ENCODE measurements around the gene GAS2L1.
"Not testable (repeated sequence)": the region's sequence is repeated elsewhere in the genome, so short reads cannot be mapped to it uniquely, and the experiment has no call there.

Gene GAS2L1

DNA sequence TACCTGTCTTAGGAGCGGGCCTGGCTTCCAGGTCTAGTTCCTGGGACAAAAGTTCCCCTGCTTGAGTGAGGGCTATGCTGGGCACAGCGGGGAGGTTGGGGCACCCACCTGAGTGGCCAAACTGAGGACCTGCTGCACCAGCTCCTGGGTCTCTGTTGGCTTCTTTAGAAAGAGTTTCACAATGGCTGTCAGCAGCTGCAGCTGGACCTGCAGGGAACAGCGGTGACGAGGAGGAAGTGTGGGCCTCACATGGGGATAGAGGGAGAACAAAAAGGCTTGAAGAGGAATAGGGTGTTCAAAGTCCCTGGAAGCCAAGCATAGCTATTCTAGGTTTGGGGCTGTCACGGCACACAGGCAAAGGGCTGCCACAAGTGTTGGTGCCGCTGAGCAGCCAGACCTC is 35.7 kb downstream of the GAS2L1 start:
- DNase-seq (ENCODE audit: low read depth, low spot score): no peak

DNA sequence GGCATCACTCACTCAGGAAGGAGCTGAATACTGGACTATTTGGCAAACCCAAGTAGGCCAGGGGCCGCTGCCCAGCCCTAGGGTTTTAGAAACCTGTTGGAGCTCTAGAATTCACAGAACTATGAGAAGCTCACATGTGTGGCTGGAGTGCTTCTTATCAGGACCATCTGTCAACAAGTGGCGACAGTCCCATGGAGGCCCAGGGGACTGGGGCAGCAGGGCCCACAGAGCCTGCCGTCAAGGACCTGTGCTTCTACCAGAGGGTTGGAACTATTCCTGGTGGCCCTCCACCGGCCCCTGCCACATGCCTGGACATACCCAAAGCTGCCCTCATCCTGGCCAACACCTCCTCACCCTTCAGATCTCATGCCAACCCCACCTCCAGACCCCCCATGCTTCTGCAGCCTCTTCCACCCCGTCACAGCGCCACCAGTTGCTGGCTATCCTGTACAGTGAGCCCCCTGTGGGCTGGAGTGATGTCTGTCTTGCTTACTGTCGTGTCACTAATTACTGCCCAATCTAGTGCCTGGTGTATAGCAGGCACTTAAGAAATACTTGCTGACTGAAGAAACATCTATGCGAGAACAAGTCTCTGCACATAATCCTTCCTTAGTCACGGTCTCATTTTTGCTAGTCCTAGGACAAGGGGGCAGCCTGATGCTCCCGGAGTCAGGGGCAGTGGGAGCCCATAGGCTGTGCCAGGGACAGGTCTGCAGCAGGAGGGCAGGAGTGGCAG is 36.3 kb downstream of the GAS2L1 start:
- DNase-seq (ENCODE audit: low read depth, low spot score): no peak

DNA sequence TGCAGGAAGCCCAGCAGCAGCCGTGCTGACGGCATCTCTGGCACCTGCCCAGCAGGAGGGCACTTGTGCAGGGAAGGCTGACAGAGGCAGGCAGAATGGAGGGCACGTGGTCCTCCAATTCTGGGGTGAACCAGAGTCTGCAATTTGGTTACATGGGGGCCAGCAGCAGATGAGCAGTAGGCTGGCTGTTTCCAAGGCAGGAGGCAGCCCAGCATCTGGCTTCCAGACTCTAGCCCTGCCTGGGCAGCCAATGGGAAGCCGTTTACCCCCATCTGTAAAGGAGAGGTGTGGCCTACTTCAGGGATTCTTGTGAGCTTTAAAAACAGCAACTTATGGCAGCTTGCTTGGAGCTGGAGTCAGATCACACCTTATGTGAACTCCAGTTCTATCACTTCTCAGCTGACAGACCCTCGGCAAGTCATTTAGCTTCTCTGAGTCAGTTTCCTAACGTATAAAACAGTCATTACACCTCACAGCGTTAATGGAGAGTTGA is 36.9 kb downstream of the GAS2L1 start:
- DNase-seq (ENCODE audit: low read depth, low spot score): no peak

DNA sequence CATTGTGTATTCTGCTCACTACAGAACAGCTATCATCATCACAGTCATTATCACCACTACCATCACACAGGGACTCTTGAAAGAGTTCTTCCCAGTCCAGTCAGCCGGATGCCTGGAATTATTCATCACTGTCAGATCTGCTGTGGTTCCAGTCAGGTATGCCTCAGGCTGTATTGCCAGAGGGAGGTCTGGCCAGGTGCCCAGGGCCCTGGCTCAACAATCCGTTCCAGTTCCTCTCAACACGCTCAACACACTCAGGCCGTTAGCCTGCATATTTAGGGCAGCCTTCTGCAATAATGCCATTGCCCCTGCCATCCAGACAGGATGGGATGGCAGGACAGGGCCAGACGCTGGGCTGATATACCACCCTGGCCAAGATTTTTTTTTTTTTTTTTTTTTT is 37.7 kb downstream of the GAS2L1 start:
- DNase-seq (ENCODE audit: low read depth, low spot score): peak; percentile 68

DNA sequence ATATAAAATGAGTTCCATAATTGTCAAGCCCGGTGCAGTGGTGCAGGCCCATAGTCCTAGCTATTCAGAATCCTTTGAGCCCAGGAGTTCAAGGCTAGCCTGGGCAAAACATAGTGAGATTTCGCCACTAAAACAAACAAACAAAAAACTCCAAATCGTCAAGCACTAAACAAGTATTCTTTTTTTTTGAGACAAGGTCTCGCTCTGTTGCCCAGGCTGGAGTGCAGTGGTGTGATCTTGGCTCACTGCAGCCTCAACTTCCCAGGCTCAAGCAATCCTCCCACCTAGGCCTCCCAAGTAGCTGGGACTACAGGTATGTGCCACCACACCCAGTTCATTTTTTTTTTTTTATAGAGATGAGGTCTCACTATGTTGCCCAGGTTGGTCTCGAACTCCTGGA is 38.4 kb downstream of the GAS2L1 start:
- DNase-seq (ENCODE audit: low read depth, low spot score): not testable (repeated sequence)

DNA sequence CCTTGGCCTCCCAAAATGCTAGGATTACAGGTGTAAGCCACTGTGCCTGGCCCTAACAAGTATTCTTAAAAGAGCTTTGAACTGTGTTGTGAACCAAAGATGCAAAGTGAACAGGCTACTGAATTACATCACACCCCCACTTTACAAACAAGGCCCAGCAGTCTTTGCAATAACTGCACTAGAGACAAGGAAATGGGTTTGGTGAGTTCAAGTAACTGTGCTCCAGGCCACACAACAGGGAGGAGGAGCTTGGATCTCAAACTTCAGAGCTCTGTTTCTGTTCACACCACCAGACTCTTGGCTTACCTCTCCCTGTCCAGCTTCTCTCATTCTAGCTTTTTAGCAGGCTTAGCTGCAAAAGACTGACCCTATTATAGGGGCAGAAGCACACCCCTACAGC is 39.5 kb downstream of the GAS2L1 start:
- no peak for DNase-seq (ENCODE audit: low read depth, low spot score)

DNA sequence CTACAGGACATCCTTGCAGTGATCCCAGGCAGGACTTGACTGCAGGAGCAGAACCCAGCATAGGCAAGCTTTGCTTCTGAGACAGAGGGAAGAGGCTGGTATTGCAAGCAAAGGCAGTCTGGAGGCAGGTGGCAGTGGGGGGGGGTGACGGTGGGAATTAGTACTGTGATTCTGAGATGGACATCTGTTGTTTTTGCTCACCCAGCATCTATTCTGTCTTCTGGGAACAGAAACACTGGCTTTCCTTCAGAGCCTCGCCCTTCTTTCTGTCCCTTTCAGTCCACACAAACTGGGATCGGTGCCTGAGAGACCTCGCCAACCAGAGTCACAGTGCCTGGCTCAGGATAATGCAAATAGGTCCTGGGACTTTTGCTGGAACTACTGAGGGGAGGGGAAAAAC is 40.2 kb downstream of the GAS2L1 start:
- no peak for DNase-seq (ENCODE audit: low read depth, low spot score)

DNA sequence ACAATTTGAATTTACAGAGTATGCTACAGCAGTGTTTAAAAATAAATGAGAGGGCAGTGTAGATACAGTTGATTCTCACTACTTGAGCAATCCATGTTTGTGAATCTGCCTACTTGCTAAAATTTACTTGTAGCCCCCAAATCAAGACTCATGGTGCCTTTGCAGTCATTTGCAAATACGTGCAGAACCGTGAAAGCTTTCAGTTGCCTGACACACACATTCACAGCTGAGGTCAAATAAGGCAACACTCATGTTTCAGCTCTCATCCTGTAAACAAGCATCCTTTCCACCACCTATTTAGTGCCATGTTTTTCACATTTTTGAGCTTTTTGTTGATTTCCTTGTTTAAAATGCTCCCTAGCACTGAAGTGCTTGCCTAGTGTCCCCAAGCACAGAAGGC is 41.6 kb downstream of the GAS2L1 start:
- DNase-seq (ENCODE audit: low read depth, low spot score): no peak

DNA sequence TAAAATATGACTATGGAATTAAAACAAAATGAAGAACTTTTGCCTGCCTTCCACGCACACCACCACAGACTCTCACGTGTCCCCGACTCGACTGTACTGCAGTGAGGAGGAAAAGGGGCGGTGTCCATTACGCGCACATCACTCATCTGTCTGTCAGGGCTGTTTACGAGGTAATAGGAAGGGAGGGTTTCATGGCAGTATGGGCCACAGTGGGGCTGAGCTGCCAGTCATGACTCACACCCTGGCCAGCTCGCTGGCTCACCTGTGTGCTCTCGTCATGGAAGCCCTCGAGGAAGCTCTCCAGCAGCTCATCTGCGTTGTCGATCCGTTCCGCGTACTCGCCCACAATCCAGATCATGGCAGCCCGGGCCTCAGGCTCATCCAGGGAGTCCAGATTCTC is 42.5 kb downstream of the GAS2L1 start:
- DNase-seq (ENCODE audit: low read depth, low spot score): no peak

DNA sequence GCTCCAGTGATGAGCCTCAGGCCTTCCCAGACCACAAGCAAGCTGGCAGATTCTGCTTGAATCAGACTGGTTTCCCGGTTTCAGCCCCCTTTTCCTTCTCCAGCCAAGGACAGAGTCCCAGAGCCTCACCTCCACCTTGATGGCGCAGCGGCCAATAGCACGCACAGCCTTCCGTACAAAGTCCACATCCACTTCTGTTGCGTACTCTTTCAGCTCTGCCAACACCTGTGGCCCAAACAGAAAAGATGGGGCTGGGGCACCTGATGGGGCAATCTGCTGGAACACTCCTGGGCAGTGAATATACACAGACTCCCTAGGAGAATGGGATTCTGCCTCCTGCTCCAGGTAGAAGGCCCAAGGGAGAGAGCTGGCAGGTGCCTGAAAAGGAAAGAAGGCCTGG is 44.6 kb downstream of the GAS2L1 start:
- DNase-seq (ENCODE audit: low read depth, low spot score): no peak

DNA sequence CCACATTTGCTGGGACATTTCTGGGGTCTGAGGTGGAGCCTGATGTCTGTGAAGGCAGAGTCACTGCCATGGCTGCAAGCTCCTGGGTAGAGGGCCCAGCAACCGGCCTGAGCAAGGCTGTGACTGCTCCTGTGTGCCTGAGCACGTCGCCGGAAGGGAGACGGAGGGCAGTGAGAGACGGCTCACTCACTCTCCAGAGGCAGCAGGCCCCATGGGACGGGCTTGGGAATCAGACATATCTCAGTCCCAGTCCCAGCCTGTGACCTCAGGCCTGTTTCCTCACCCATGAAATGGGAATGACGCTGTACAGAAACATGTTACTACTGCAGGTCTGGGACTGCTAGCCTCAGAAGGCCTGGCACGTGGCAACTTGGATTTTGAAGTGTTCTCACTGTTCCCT is 45.4 kb downstream of the GAS2L1 start:
- no peak for DNase-seq (ENCODE audit: low read depth, low spot score)

DNA sequence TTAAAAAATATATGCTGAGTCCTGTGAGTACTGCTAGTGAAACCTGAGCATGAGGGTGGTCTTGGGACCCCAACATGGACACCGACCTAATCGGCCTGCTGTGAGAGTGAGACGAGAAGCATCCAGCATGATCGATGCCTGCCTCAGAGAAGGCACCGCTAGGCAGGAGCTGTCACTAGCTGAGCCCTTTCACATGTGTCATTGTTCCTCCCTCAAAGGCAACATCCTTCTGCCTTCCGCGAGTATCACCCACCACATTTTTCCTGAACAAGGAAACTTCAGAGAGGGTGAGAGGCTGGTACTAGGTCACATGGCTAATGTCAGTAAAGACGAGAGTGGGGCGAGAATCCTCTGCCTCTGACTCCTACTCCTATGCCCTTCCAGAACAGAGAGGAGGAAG is 46.3 kb downstream of the GAS2L1 start:
- DNase-seq (ENCODE audit: low read depth, low spot score): no peak

DNA sequence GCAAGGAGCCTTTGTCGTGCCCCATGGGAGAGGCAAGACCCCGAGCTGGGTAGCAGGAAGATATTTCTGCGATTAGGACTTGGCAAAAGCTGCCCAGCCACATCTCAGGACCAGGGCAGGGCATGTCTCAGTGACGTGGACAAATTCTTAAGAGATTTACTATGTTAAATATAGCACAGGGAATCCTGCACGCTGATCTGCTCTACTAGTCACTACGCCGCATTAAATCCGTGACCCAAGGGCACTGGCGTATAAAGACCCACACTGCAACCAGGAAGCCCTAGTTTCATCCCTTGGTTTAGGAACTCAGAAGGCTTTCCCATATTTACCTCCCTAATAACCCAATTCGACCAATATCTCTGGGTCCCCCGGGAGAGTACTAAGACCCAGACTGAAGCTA is 46.8 kb downstream of the GAS2L1 start:
- no peak for DNase-seq (ENCODE audit: low read depth, low spot score)

DNA sequence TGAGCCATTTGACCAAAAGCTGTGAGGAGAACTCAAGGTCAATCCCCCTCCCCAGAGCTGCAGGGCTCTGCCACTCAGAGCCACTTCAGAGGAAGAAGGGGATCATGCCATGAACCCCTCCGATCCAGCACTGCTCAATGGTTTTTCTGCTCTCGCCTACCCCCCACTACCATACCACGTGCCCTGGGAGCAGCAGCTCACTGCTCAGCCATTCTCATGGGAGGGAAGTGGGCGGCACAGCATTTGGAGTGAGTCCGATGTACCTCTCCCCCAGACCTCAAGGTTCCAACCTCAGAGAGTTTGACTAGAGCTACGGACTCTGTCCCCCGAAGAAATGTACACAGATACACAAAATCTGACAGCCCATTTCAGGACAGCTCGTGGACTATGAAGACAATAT is 47.4 kb downstream of the GAS2L1 start:
- DNase-seq (ENCODE audit: low read depth, low spot score): no peak

DNA sequence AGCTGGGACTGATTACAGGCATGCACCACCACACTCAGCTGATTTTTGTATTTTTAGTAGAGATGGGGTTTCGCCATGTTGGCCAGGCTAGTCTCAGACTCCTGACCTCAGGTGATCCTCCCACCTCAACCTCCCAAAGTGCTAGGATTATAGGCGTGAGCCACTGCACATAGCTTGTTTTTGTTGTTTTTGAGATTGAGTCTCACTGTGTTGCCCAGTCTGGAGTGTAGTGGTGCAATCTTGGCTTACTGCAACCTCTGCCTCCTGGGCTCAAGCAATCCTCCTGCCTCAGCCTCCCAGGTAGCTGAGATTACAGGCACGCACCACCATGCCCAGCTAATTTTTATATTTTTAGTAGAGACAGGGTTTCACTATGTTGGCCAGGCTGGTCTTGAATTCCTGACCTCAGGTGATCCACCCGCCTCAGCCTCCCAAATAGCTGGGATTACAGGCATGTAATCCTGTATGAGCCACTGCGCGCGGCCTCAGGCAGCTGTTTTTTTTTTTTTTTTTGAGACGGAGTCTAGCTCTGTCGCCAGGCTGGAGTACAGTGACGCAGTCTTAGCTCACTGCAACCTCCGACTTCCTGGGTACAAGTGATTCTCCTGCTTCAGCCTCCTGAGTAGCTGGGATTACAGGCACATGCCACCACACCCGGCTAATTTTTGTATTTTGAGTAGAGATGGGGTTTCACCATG is 50.9 kb downstream of the GAS2L1 start:
- DNase-seq (ENCODE audit: low read depth, low spot score): not testable (repeated sequence)

DNA sequence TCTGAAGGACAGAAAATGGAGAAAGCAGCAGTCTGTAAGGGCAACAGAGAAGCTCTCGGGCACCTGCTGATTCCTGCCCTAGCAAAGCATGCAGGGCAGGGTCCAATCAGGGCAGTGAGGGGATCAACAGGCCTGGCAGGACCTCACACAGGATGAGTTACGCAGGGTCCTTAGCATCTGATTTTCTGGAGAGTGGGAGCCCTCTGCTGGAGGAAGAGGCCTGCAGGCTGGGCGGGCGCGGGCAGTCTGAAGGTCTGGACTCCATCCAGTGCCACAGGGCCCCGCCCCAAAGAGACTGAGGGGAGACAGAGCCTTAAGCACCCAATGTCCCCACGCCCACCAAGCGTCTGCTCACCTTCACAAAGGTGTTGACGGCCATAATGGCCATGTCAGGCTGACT is 53.0 kb downstream of the GAS2L1 start:
- no peak for DNase-seq (ENCODE audit: low read depth, low spot score)

Measured in smooth muscle cell of the brain vasculature (primary cell).